ENCODE data around the gene ADGRD1. TPM values are rescaled to one million over a fixed set of nuclear protein-coding genes. Genes with fewer than 3 reads are reported as not detected.

Gene ADGRD1
- total and polyA plus RNA-seq, 2 of the 8 experiments (the other 6 are each of a cell fraction or from before 2014, with no cell fraction given), result 0.36 to 0.48 TPM

- H3K27ac ChIP-seq (ENCODE audit: low read depth, low read length), result no peak overlapping the region
- TF ChIP-seq JUN (IDR thresholded peaks at IDR 0.05; ENCODE audit: low read depth, low read length) (no peak), BCL11A (IDR thresholded peaks at IDR 0.05; ENCODE audit: low read depth in 2 of 2, low read length in 2 of 2) (no peak), TEAD4 (IDR thresholded peaks at IDR 0.05; ENCODE audit: low read depth, low read length) (no peak), YY1 (IDR thresholded peaks at IDR 0.05; ENCODE audit: low read depth, low read length) (no peak), BRCA1 (IDR thresholded peaks at IDR 0.05; ENCODE audit: low read depth, low read length) (no peak), RFX5 (IDR thresholded peaks at IDR 0.05; ENCODE audit: borderline replicate concordance, low read depth, low read length) (no peak), RBBP5 (IDR thresholded peaks at IDR 0.05; ENCODE audit: borderline replicate concordance, low read depth, low read length) (no peak), ASH2L (IDR thresholded peaks at IDR 0.05; ENCODE audit: low read length) (no peak), SIX5 (IDR thresholded peaks at IDR 0.05; ENCODE audit: low read depth, low read length) (no peak), CHD1 (IDR thresholded peaks at IDR 0.05; ENCODE audit: low read depth, low read length) (no peak), CBX5 (IDR thresholded peaks at IDR 0.05; ENCODE audit: low read depth, low read length) (no peak), RAD21 (IDR thresholded peaks at IDR 0.05 in 1 of 2, conservative IDR thresholded peaks at IDR 0.05 in 1 of 2; ENCODE audit: low read depth in 2 of 2, low read length in 2 of 2) (no peak)
These were observed 136.0 kb downstream of the ADGRD1 start for GRCh38 chr12:131089531-131090273.

More at GRCh38 chr12:131089531-131090273, 136.0 kb downstream of the ADGRD1 start:
- H4K8ac ChIP-seq (ENCODE audit: extremely low read depth, insufficient read depth, low read length), result no peak overlapping the region
- CTCF ChIA-PET (ENCODE audit: partially characterized antibody), result interaction anchor here (1.0 kb wide), 1 partner anchor 15 kb away, joined by 5 read pairs; no protein-coding TSS in a partner anchor
- no peak overlapping the region for H4K5ac ChIP-seq (ENCODE audit: insufficient read length, low read depth, low read length)
- H2BK5ac ChIP-seq (ENCODE audit: low read depth, low read length), result no peak overlapping the region
- H2BK120ac ChIP-seq (replicated peaks; ENCODE audit: low read depth, low read length), result no peak overlapping the region
- H4K20me1 ChIP-seq (replicated peaks in 1 of 2; ENCODE audit: control insufficient read depth in 1 of 2, insufficient read depth in 2 of 2, low read length in 2 of 2), result no peaks in the 10 kb centered on the region
- no peaks in the 10 kb centered on the region for H3K79me1 ChIP-seq (ENCODE audit: low read depth, low read length)
- WGBS, 2 experiments (ENCODE audit: extremely low coverage in 1 of 2, insufficient coverage in 1 of 2, insufficient read length in 1 of 2, insufficient replicate concordance in 2 of 2, low coverage in 1 of 2, low lambda C conversion rate in 2 of 2, missing lambda C conversion rate in 1 of 2), result 89% methylated on average over 10 of the region's 11 CpGs; no CpG with 5 or more reads in 1 of the 2 experiments
- H3K79me2 ChIP-seq (ENCODE audit: control insufficient read depth in 1 of 2, insufficient read depth in 2 of 2, low read length in 2 of 2), result no peaks in the 10 kb centered on the region
- H3K23ac ChIP-seq (ENCODE audit: insufficient read length), result no peak overlapping the region
- H3K4me1 ChIP-seq (replicated peaks in 1 of 4; ENCODE audit: control insufficient read depth in 3 of 4, insufficient read depth in 4 of 4, low read length in 3 of 4), result no peaks in the 10 kb centered on the region
- H2BK12ac ChIP-seq (ENCODE audit: low read depth, low read length), result no peak overlapping the region
- no peaks in the 10 kb centered on the region; a peak in 1 of 7 replicates for H3K27me3 ChIP-seq (replicated peaks in 1 of 4; ENCODE audit: control insufficient read depth in 3 of 4, extremely low read depth in 1 of 4, insufficient read depth in 3 of 4, low read length in 3 of 4)
- H2BK20ac ChIP-seq (ENCODE audit: low read length), result no peak overlapping the region
- FAIRE-seq (no peak), DNase-seq (ENCODE audit: low read depth in 1 of 2, low spot score in 2 of 2) (no peak)
- no peak overlapping the region for H3K4me3 ChIP-seq (ENCODE audit: extremely low read depth in 1 of 4, insufficient read depth in 2 of 4, low read depth in 3 of 4, low read length in 4 of 4)
- no peak overlapping the region for H3K56ac ChIP-seq (replicated peaks; ENCODE audit: insufficient read length, low read depth, low read length)
- H3K4me2 ChIP-seq (ENCODE audit: insufficient read depth in 1 of 2, low read depth in 2 of 2, low read length in 2 of 2), result no peak overlapping the region
- H4K91ac ChIP-seq (replicated peaks; ENCODE audit: insufficient read length, low read length), result no peak overlapping the region
- no peak overlapping the region for H2BK15ac ChIP-seq (ENCODE audit: low read length)
- no peaks in the 10 kb centered on the region for H3K9me3 ChIP-seq (ENCODE audit: insufficient read depth in 2 of 2, low read depth in 1 of 2, low read length in 1 of 2)
- H3K18ac ChIP-seq (ENCODE audit: extremely low read depth, low read length), result no peak overlapping the region
- H3K36me3 ChIP-seq (ENCODE audit: control insufficient read depth in 2 of 4, insufficient read depth in 4 of 4, low read length in 3 of 4), result no peaks in the 10 kb centered on the region
- H3K23me2 ChIP-seq (ENCODE audit: low read depth, low read length), result no peaks in the 10 kb centered on the region
- H3K14ac ChIP-seq (ENCODE audit: insufficient read length), result no peak overlapping the region
- POLR2A ChIA-PET (ENCODE audit: partially characterized antibody), result no interaction called here
- no peak overlapping the region for H2AFZ ChIP-seq (ENCODE audit: low read length)
- H3K9ac ChIP-seq (replicated peaks in 1 of 4; ENCODE audit: extremely low read depth in 1 of 4, low read depth in 3 of 4, low read length in 3 of 4), result no peak overlapping the region
- no peak overlapping the region for H2AK5ac ChIP-seq (ENCODE audit: low read depth, low read length)
- H3K4ac ChIP-seq (replicated peaks; ENCODE audit: insufficient read length, low read depth, low read length), result no peak overlapping the region

Measured in H1 (cell line).